NCI-H2227 (cell line): Measurements from ENCODE around the gene HAPLN3.

Experiments
- DNase-seq: peaks from one replicate; lab custom pipeline; 2025; ENCODE audit not compliant: unreplicated experiment; lab: John Stamatoyannopoulos, UW

Gene HAPLN3

GRCh38 chr15:88864861-88865497 is 30.4 kb downstream of the HAPLN3 start:
- DNase-seq: no peak

- no peak for DNase-seq
Measured at GRCh38 chr15:88863412-88863811, 31.9 kb downstream of the HAPLN3 start.

GRCh38 chr15:88860212-88860611 is 35.1 kb downstream of the HAPLN3 start:
- DNase-seq: no peak

- DNase-seq: no peak
Measured at GRCh38 chr15:88859550-88859949, 35.8 kb downstream of the HAPLN3 start.

GRCh38 chr15:88858934-88859333 is 36.4 kb downstream of the HAPLN3 start:
- no peak for DNase-seq

- no peak for DNase-seq
Measured at GRCh38 chr15:88852476-88852875, 42.9 kb downstream of the HAPLN3 start.

- no peak for DNase-seq
Measured at GRCh38 chr15:88849376-88850072, 45.8 kb downstream of the HAPLN3 start.

- no peak for DNase-seq
Measured at GRCh38 chr15:88848203-88848602, 47.1 kb downstream of the HAPLN3 start.

- DNase-seq: no peak
Measured at GRCh38 chr15:88847144-88847543, 48.2 kb downstream of the HAPLN3 start.

GRCh38 chr15:88845616-88846015 is 49.7 kb downstream of the HAPLN3 start:
- DNase-seq: no peak

- DNase-seq: no peak
Measured at GRCh38 chr15:88844749-88845386, 50.5 kb downstream of the HAPLN3 start.

GRCh38 chr15:88843334-88843733 is 52.0 kb downstream of the HAPLN3 start:
- DNase-seq: no peak

GRCh38 chr15:88842156-88842555 is 53.2 kb downstream of the HAPLN3 start:
- DNase-seq: no peak

GRCh38 chr15:88841236-88841635 is 54.1 kb downstream of the HAPLN3 start:
- DNase-seq: no peak

- no peak for DNase-seq
Measured at GRCh38 chr15:88839961-88840360, 55.4 kb downstream of the HAPLN3 start.

- DNase-seq: no peak
Measured at GRCh38 chr15:88839146-88839545, 56.2 kb downstream of the HAPLN3 start.

GRCh38 chr15:88838667-88839066 is 56.7 kb downstream of the HAPLN3 start:
- no peak for DNase-seq

GRCh38 chr15:88835646-88836045 is 59.7 kb downstream of the HAPLN3 start:
- DNase-seq: no peak

- DNase-seq: no peak
Measured at GRCh38 chr15:88835119-88835518, 60.2 kb downstream of the HAPLN3 start.

GRCh38 chr15:88834211-88834812 is 61.0 kb downstream of the HAPLN3 start:
- DNase-seq: peak; percentile 2

- no peak for DNase-seq
Measured at GRCh38 chr15:88833731-88834100, 61.6 kb downstream of the HAPLN3 start.
